C4-2B (cell line): ENCODE data around the gene ATN1.

Experiments used
- CTCF ChIP-seq: fragments of 450-650 bp; conservative IDR thresholded peaks from 2 replicates; pipeline ENCODE4 v1.5.1; 2017; ENCODE audit warnings: mild to moderate bottlenecking
- ZFX ChIP-seq: fragments of 450-650 bp; IDR thresholded peaks from 2 replicates; pipeline ENCODE4 v1.6.1; 2017

GRCh38 chr12:6953442-6954315 is 25.9 kb downstream of the ATN1 start:
- TF ChIP-seq CTCF (no peak), ZFX (no peak)
